Measurements from ENCODE around the gene CUL4B. TPM values are rescaled to one million over a fixed set of nuclear protein-coding genes. Genes with fewer than 3 reads are reported as not detected.

Gene CUL4B
- total RNA-seq, 2 experiments from 2014 or later = 45.5 to 46.1 TPM

DNA sequence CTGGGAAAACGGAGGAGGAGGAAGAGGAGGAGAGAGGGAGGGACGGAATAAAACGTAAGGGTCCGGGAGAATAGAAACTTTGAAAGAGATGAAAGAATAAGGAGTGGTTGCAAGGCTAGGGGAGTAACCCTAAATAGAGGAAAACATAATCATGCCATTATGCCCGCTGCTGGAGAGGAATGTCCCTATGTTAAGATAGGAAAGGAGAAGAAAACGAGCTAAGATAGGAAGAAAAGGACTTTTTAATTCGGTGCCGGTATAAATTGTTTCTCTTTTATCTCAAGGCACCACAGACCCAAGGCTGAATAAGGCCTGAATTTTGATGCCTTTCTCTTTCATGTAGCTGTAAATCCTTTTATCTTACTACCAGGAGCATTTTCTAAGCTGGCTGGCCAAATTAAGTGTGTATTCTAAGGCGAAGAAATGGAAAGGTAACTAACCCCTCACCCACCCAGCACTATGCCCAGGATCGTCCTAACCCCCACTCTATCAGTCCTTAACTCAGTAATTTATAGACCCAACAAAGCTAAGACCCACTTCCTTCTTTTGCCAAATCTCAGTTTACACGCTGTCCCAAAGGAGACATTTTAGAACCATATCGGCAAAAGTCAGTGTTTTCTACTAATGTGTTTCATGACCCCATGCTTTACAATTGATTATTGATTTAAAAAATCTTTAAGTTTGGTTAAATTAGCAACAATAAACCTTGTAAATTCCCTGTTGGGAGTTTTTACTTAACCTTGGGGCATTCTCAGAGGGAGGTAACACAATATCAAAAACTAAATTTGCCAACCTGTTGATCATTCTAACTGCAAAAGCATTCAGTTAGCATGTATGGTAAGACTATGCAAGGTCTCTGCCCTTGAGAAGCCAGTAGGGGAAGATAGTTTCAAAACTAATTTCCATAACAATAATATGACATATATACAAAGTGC lies 1.1 kb upstream of the CUL4B start:
- no peaks in the 10 kb centered on the region for H3K27me3 Mint-ChIP-seq
- ChIA-PET POLR2A (interaction anchor here (0.9 to 6.5 kb wide), 11 partner anchors 9 to 311 kb away, joined by 3 to 138 read pairs (median 4); partner anchors contain the start of genes C1GALT1C1, MCTS1 and ZBTB33), CTCF (interaction anchor here (0.5 to 2.3 kb wide), 2 partner anchors 42 to 327 kb away, joined by 3 to 20 read pairs; partner anchors contain the start of gene MCTS1)
- H3K4me3 Mint-ChIP-seq = peak overlapping the region; percentile 95
- peaks cover 12% of the 10 kb centered on the region for H3K36me3 Mint-ChIP-seq (ENCODE audit: low read depth)
- DNase-seq = no peak
- H3K4me1 Mint-ChIP-seq = peaks cover 22% of the 10 kb centered on the region
- H3K9me3 Mint-ChIP-seq = no peaks in the 10 kb centered on the region
- peak overlapping the region; percentile 95 for H3K27ac Mint-ChIP-seq

DNA sequence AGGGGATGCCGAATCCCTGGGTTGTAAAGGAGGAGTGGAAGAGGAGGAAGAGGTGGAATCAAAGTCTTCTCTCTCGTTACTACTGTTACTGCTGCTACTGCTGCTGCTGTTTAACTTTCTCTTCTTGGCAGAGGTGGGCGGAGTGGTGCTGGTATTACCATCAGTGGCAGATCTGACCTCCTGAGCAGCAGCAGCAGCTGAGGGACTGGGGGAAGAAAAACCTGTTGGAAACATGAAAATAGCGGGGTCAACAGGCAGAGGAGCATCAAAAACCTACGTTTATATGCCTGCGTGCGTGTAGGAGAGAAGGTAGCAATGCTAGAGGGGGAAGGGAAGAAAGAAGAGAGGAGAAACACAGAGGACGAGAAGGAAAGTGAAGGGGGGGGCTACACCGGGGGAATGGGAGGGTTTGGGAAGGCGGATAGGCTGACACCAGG lies 339 bp downstream of the CUL4B start:
- CTCF ChIA-PET = interaction anchor here (1.4 to 2.3 kb wide), 3 partner anchors 44 to 103 kb away, joined by 3 to 20 read pairs (median 5); partner anchors contain the start of gene MCTS1
- H3K4me1 Mint-ChIP-seq = peaks cover 25% of the 10 kb centered on the region
- POLR2A ChIA-PET = interaction anchor here (0.6 to 6.5 kb wide), 12 partner anchors 8 to 618 kb away, joined by 3 to 138 read pairs (median 4); partner anchors contain the start of genes C1GALT1C1, MCTS1 and ZBTB33
- peak; percentile 50 for DNase-seq
- no peaks in the 10 kb centered on the region for H3K27me3 Mint-ChIP-seq
- no peaks in the 10 kb centered on the region for H3K9me3 Mint-ChIP-seq
- peak overlapping the region; percentile 95 for H3K27ac Mint-ChIP-seq
- peaks cover 17% of the 10 kb centered on the region for H3K36me3 Mint-ChIP-seq (ENCODE audit: low read depth)
- peak overlapping the region; percentile 95 for H3K4me3 Mint-ChIP-seq

DNA sequence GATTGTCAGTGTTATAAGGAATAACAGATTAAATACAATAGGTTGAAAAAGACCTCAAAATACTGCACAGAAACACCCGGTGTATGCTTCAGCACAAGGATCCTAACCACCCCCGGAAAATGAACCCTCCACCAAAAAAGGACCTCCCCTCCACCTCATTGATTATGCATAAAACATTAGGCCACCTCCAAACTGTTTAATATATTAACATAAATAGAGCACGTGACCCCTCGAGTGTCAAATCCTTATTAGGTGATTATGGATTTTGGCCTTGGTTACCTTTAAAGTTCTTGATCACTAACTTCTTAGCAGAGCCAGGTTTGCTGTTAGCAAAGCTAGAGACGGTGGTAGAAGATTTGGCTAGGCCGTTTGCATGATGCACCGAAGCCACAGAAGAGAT lies 958 bp downstream of the CUL4B start:
- Mint-ChIP-seq H3K27me3 (no peaks in the 10 kb centered on the region), H3K36me3 (ENCODE audit: low read depth) (peaks cover 18% of the 10 kb centered on the region), H3K4me1 (peaks cover 27% of the 10 kb centered on the region), H3K27ac (peak overlapping the region; percentile 95), H3K4me3 (peak overlapping the region; percentile 95), H3K9me3 (no peaks in the 10 kb centered on the region)
- no peak for DNase-seq
- POLR2A ChIA-PET = interaction anchor here (1.0 to 6.5 kb wide), 7 partner anchors 8 to 617 kb away, joined by 3 to 138 read pairs (median 4); partner anchors contain the start of genes C1GALT1C1 and MCTS1
- CTCF ChIA-PET = interaction anchor here (1.4 to 1.5 kb wide), 2 partner anchors 74 to 104 kb away, joined by 3 to 5 read pairs; no protein-coding TSS in a partner anchor

DNA sequence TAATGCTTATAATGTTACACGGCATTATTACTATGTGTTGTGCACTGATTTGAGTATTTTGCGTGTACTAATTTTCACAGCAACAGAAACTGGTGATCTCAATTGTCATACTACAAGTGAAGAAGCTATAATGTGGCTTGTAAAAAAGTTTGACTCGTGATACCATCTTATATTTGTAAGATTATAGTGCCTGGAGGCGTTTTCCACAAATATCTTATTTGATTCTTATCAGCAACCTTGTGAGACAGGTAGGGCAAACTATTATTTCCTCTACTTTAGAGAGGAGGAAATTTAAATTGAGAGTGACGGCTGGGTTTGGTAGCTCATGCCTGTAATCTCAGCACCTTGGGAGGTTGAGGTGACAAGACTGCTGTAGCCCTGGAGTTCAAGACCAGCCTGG lies 4.5 kb downstream of the CUL4B start:
- Mint-ChIP-seq H3K9me3 (no peaks in the 10 kb centered on the region), H3K27ac (no peak overlapping the region), H3K4me1 (peaks cover 23% of the 10 kb centered on the region), H3K27me3 (no peaks in the 10 kb centered on the region), H3K4me3 (no peak overlapping the region), H3K36me3 (ENCODE audit: low read depth) (peaks cover 22% of the 10 kb centered on the region)
- DNase-seq = no peak
- ChIA-PET CTCF (no interaction called here), POLR2A (interaction anchor here (6.5 kb wide), 1 partner anchor 48 kb away, joined by 138 read pairs; the partner anchor contains the start of gene MCTS1)

DNA sequence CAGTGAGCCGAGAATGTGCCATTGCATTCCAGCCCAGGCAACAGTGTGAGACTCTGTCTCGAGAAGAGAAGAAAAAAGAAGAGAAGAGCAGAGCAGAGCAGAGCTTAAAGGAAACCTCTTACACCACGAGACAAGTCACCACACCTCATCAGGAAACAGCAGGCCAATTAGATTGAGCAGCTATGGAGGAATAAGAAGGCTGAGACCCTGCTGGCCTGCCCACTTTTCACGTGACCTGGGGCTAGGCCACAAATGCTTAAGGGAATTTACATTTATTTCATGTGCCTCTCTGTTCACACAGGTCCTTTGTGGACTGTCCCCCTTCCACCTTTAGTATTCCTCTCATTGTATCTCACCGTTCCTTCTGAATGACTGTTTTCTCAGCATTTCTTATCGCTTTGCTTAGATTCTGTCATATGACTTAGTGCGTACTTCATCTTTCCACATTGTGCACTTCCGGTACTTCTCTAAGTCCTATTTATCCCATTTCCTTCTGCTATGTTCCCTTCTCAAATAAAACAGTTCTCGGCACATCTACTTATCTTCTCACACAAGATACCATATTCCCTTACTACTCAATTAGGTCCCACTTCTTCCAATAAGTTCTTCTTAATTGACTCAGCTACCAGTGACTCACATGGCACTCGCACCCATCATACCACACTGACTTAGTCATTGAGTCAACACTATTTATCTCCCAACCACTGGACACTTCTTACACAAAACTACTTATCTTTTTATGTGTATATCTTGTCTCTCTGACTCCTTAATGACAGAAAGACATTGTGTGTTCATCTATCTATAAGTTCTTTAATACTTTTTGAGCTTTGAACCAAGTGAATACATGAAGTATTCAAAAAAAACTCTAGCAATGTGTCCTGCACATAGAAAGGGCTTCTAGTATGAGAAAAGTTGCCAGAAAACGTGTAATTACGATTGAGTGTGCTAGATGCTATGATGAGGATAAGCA lies 11.0 kb downstream of the CUL4B start:
- DNase-seq = peak; percentile 17
- CTCF ChIA-PET = no interaction called here
- H3K27me3 Mint-ChIP-seq = no peaks in the 10 kb centered on the region
- no peaks in the 10 kb centered on the region for H3K9me3 Mint-ChIP-seq
- H3K27ac Mint-ChIP-seq = peak overlapping the region; percentile 26
- H3K36me3 Mint-ChIP-seq (ENCODE audit: low read depth) = peaks cover 31% of the 10 kb centered on the region
- POLR2A ChIA-PET = interaction anchor here (0.6 to 1.1 kb wide), 3 partner anchors 12 to 239 kb away, joined by 3 read pairs; no protein-coding TSS in a partner anchor
- H3K4me3 Mint-ChIP-seq = no peak overlapping the region
- H3K4me1 Mint-ChIP-seq = peaks cover 19% of the 10 kb centered on the region

DNA sequence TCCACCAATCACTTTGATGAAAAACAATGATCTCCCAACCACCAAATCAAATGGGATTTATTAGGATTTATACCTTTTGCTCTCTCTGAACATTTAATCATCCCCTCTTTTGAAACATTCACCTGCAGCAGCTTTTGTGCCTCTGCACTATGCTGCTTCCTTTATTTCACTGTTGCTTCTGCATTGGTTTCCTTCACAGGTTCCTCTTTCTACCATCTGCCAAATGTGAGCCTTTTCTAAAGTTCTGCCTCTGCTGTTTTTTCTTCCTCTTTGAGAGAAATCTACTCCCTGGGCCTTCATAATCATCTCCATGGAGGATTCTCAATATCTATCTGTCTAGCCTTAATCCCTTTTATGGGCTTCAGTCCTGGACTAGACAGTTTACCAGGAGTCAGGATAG lies 24.7 kb downstream of the CUL4B start:
- DNase-seq = no peak
- POLR2A ChIA-PET = no interaction called here
- H3K27me3 Mint-ChIP-seq = no peaks in the 10 kb centered on the region
- no peaks in the 10 kb centered on the region for H3K4me1 Mint-ChIP-seq
- H3K36me3 Mint-ChIP-seq (ENCODE audit: low read depth) = peaks cover 39% of the 10 kb centered on the region
- CTCF ChIA-PET = no interaction called here
- H3K4me3 Mint-ChIP-seq = no peak overlapping the region
- H3K27ac Mint-ChIP-seq = no peak overlapping the region
- H3K9me3 Mint-ChIP-seq = no peaks in the 10 kb centered on the region

DNA sequence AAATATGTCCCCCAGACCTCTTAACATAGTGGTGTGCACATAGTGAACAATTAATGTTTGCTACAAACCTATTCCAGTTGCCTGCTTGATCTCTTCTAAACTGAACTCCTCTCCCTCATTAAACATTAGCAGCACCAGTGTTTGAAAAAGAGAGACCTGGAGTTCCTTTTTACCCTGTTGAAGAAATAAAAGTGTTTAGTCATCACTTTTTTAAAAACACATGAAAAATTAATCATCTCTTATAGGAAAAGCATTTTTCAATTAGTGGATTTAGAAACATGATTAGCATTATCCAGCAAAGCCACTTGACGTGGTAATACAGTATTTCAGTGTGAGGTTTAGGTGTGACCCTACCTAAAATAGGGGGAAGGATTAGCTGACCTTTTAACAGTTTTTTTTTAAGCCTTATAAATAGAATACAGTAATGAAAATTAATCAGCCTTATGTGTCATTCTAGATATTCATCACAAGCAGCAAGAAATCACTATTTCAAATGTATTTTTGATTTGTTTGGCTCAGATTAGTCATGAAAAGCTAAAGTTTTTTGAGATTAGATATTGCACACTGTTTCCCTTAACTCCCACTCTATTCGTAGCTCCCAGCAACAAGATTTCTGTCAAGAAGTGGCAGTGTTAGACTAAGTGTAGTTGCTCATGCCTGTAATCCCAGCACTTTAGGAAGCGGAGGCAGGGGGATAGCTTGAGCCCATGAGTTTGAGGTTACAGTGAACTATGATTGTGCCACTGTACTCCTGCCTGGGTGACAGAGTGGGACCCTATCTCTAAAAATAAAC lies 26.2 kb downstream of the CUL4B start:
- H3K36me3 Mint-ChIP-seq (ENCODE audit: low read depth) = peaks cover 46% of the 10 kb centered on the region
- H3K27me3 Mint-ChIP-seq = no peaks in the 10 kb centered on the region
- no peak overlapping the region for H3K27ac Mint-ChIP-seq
- no peak overlapping the region for H3K4me3 Mint-ChIP-seq
- ChIA-PET CTCF (no interaction called here), POLR2A (no interaction called here)
- no peaks in the 10 kb centered on the region for H3K9me3 Mint-ChIP-seq
- DNase-seq = no peak
- no peaks in the 10 kb centered on the region for H3K4me1 Mint-ChIP-seq

DNA sequence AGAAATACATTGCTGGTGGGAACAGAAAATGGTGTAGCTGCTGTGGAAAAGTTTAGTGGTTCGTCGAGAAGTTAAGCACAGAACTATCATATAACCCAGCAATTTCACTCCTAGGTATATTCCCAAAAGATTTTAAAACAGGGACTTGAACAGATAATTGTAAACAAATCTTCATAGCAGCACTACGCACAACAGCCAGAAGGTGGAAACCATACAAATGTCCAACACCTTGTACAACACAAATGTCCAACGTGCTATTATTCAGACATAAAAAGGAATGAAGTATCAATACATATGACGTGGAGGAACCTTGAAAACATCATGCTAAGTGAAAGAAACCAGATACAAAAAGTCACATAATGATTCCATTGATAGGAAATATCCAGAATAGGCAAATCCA lies 37.9 kb downstream of the CUL4B start:
- H3K9me3 Mint-ChIP-seq = no peaks in the 10 kb centered on the region
- POLR2A ChIA-PET = no interaction called here

DNA sequence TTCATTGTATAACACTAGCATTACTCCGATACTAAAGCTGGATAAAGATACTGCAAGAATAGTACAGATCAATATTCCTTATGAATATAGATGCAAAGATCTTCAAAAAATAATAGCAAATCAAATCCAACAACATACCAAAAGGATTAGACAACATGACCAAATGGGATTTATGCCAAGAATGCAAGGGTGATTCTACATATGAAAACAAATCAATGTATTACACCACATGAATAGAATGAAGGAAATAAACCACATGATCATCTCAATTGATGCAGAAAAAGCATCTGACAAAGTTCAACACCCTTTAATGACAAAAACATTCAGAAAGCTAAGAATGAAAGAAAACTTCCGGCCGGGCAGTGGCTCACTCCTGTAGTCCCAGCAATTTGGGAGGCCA lies 42.8 kb downstream of the CUL4B start:
- H3K27ac Mint-ChIP-seq = no peak overlapping the region
- H3K4me1 Mint-ChIP-seq = no peaks in the 10 kb centered on the region
- CTCF ChIA-PET = no interaction called here
- peaks cover 2% of the 10 kb centered on the region for H3K36me3 Mint-ChIP-seq (ENCODE audit: low read depth)
- no peak for DNase-seq
- no peak overlapping the region for H3K4me3 Mint-ChIP-seq
- no peaks in the 10 kb centered on the region for H3K27me3 Mint-ChIP-seq
- no peaks in the 10 kb centered on the region for H3K9me3 Mint-ChIP-seq
- POLR2A ChIA-PET = no interaction called here

More for the DNA sequence above, 37.9 kb downstream of the CUL4B start:
- no peaks in the 10 kb centered on the region for H3K4me1 Mint-ChIP-seq
- peaks cover 16% of the 10 kb centered on the region for H3K36me3 Mint-ChIP-seq (ENCODE audit: low read depth)
- DNase-seq = no peak
- CTCF ChIA-PET = no interaction called here
- no peak overlapping the region for H3K27ac Mint-ChIP-seq
- no peaks in the 10 kb centered on the region for H3K27me3 Mint-ChIP-seq
- no peak overlapping the region for H3K4me3 Mint-ChIP-seq

DNA sequence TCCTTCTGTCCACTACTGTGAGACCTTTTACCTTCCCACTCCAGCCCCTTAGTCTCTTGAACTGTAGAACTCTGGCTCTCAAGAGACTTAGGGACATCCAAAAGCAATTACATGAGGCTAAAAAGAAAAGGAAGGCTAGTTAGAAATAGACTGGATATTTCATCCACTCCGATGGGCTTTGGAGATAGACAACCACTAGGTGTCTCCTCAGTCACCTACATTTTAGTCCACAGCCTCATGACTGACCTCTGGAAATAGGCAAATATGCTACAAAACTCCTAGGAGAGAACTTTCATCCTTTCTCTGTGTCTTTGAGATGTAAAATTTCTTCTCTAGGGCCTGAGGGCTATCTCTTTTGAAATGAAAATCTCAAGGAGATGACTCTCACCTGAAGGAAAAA lies 46.5 kb downstream of the CUL4B start:
- Mint-ChIP-seq H3K9me3 (no peaks in the 10 kb centered on the region), H3K36me3 (ENCODE audit: low read depth) (no peaks in the 10 kb centered on the region), H3K27me3 (no peaks in the 10 kb centered on the region), H3K27ac (no peak overlapping the region), H3K4me3 (no peak overlapping the region), H3K4me1 (no peaks in the 10 kb centered on the region)
- CTCF ChIA-PET = interaction anchor here (0.7 to 0.8 kb wide), 2 partner anchors 148 to 151 kb away, joined by 3 read pairs; no protein-coding TSS in a partner anchor
- POLR2A ChIA-PET = no interaction called here
- DNase-seq = no peak

DNA sequence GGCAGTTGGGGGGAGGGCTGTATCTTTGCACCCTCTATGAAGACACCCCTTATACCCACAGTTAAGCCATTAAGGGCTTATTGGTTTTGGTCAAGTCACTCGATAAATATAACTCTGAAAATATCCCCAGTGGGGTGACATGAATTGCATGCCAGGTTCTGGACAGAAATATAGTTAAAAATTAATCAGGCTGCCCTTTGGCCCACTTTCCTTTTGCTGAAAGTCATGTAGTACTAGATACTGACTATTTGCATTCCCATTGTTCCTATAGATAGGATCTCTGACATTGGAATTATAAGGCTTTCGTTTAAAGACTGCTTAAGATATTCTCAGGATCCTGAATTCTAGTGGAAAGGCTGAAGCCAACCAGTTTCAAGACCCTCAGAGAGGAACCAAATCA lies 48.1 kb downstream of the CUL4B start:
- Mint-ChIP-seq H3K27ac (no peak overlapping the region), H3K4me3 (no peak overlapping the region), H3K36me3 (ENCODE audit: low read depth) (no peaks in the 10 kb centered on the region), H3K4me1 (no peaks in the 10 kb centered on the region), H3K27me3 (no peaks in the 10 kb centered on the region), H3K9me3 (no peaks in the 10 kb centered on the region)
- ChIA-PET CTCF (no interaction called here), POLR2A (no interaction called here)
- no peak for DNase-seq

DNA sequence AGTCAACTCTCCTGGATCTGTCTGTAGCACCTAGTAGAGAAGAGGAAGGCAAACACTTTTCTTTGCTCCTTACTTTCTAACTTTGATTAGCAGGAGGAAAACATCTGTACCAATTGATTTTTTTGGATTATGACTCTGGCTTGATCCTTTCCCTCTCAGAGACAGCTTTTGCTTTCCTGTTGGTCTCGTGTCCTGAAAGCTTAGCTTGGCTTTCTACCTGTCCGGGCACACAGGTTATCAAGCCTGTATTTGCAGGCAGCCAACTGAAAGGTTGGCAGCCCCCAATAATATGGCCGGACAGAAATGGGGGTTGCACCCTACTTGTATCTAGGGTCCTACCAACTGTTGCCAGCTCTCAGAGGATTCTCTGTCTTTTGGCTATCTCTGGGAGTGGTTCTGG lies 48.5 kb downstream of the CUL4B start:
- no peak overlapping the region for H3K27ac Mint-ChIP-seq
- no peaks in the 10 kb centered on the region for H3K9me3 Mint-ChIP-seq
- no peaks in the 10 kb centered on the region for H3K36me3 Mint-ChIP-seq (ENCODE audit: low read depth)
- DNase-seq = no peak
- no peaks in the 10 kb centered on the region for H3K27me3 Mint-ChIP-seq
- CTCF ChIA-PET = interaction anchor here (0.6 kb wide), 1 partner anchor 12 kb away, joined by 3 read pairs; no protein-coding TSS in a partner anchor
- POLR2A ChIA-PET = no interaction called here
- no peak overlapping the region for H3K4me3 Mint-ChIP-seq
- H3K4me1 Mint-ChIP-seq = no peaks in the 10 kb centered on the region
